ENCODE results near the gene ALDH1L1. TPM values are rescaled to one million over a fixed set of nuclear protein-coding genes. Genes with fewer than 3 reads are reported as not detected.
"Not testable (repeated sequence)": the region's sequence is repeated elsewhere in the genome, so short reads cannot be mapped to it uniquely, and the experiment has no call there.

ALDH1L1 gene
- total and polyA plus RNA-seq, 2 of the 4 experiments (the other 2 are of a cell fraction), result not detected

GRCh38 chr3:126067959-126068358 lies 112.4 kb downstream of the ALDH1L1 start:
- H4K20me1 ChIP-seq (ENCODE audit: insufficient read depth, low read length), result no peaks in the 10 kb centered on the region
- no peak overlapping the region for H2AK9ac ChIP-seq (replicated peaks; ENCODE audit: low read depth, low read length, poor library complexity)
- no peak overlapping the region for H2BK120ac ChIP-seq (ENCODE audit: low read depth, low read length)
- H3K27ac ChIP-seq (ENCODE audit: insufficient read depth, low read length), result no peak overlapping the region
- in situ Hi-C loops (cut with MboI; ENCODE audit: low sequenced_read_pairs) (no loop called here), intact Hi-C loops (cut with micrococcal nuclease) (no loop called here), dilution Hi-C loops (cut with HindIII; ENCODE audit: low sequenced_read_pairs, unreplicated experiment) (no loop called here)
- WGBS, 2 experiments (ENCODE audit: extremely low coverage in 2 of 2, insufficient read length in 1 of 2), result no CpG with 5 or more reads among the region's 8 CpGs
- TF ChIP-seq CTCF (conservative IDR thresholded peaks at IDR 0.05; ENCODE audit: low read depth, low read length), result no peak
- TF ChIP-seq, protein P1, sequence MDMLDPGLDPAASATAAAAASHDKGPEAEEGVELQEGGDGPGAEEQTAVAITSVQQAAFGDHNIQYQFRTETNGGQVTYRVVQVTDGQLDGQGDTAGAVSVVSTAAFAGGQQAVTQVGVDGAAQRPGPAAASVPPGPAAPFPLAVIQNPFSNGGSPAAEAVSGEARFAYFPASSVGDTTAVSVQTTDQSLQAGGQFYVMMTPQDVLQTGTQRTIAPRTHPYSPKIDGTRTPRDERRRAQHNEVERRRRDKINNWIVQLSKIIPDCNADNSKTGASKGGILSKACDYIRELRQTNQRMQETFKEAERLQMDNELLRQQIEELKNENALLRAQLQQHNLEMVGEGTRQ (IDR thresholded peaks at IDR 0.05; ENCODE audit: low read depth, low read length), result no peak
- H3K36me3 ChIP-seq (ENCODE audit: control insufficient read depth, insufficient read depth, low read length), result 0 out of 2 replicates have a peak, but pooled peaks cover 2% of the 10 kb centered on the region
- H3K79me1 ChIP-seq (ENCODE audit: low read depth in 1 of 2, low read length in 2 of 2), result no peaks in the 10 kb centered on the region
- no TSS peak for BruUV-seq (replicated peaks)
- H3K23ac ChIP-seq (ENCODE audit: low read depth, low read length), result no peak overlapping the region
- DNase-seq, result no peak
- H3K4me3 ChIP-seq (ENCODE audit: insufficient read depth, low read depth, low read length), result no peak overlapping the region
- no peak overlapping the region for H3K56ac ChIP-seq (ENCODE audit: extremely low read depth, insufficient read depth, low read length)
- CTCF ChIA-PET, result no interaction called here
- no peak overlapping the region for H3K18ac ChIP-seq (ENCODE audit: low read depth, low read length)
- no peak overlapping the region for H3K14ac ChIP-seq (replicated peaks; ENCODE audit: low read depth, low read length)
- no peak overlapping the region for H2BK5ac ChIP-seq (ENCODE audit: low read depth, low read length, poor library complexity, severe bottlenecking)
- no peak overlapping the region for H3K4me2 ChIP-seq (ENCODE audit: low read depth, low read length)
- no peak overlapping the region for H2BK20ac ChIP-seq (ENCODE audit: low read depth, low read length)
- H4K8ac ChIP-seq (ENCODE audit: low read depth in 2 of 2, low read length in 2 of 2), result no peak overlapping the region
- H2BK15ac ChIP-seq (ENCODE audit: low read depth, low read length), result no peak overlapping the region
- no peak overlapping the region for H4K5ac ChIP-seq (ENCODE audit: low read depth, low read length)
- no peaks in the 10 kb centered on the region for H3K9me1 ChIP-seq (ENCODE audit: insufficient read depth, low read length)
- no peak overlapping the region for H3K9ac ChIP-seq (ENCODE audit: low read depth, low read length)
- H3K9me3 ChIP-seq (ENCODE audit: control insufficient read depth, insufficient read depth, low read length), result no peaks in the 10 kb centered on the region
- no peak overlapping the region for H2AFZ ChIP-seq (replicated peaks; ENCODE audit: low read length, poor library complexity)
- H4K91ac ChIP-seq (ENCODE audit: insufficient read depth, low read depth, low read length), result no peak overlapping the region
- no peaks in the 10 kb centered on the region for H3K4me1 ChIP-seq (ENCODE audit: control insufficient read depth, insufficient read depth, low read length)
- no peak overlapping the region for H2AK5ac ChIP-seq (ENCODE audit: low read depth, low read length)
- ATAC-seq (ENCODE audit: low read depth), result no peak
- no peaks in the 10 kb centered on the region for H3K27me3 ChIP-seq (ENCODE audit: control insufficient read depth, insufficient read depth, low read length)
- H3K4ac ChIP-seq (ENCODE audit: low read depth, low read length), result no peak overlapping the region
- POLR2A ChIA-PET (ENCODE audit: unreplicated experiment), result no interaction called here

- H3K27ac ChIP-seq (ENCODE audit: insufficient read depth, low read length); H4K5ac ChIP-seq (ENCODE audit: low read depth, low read length); CTCF ChIA-PET; H4K91ac ChIP-seq (ENCODE audit: insufficient read depth, low read depth, low read length); H3K4me3 ChIP-seq (ENCODE audit: insufficient read depth, low read depth, low read length); H2BK120ac ChIP-seq (ENCODE audit: low read depth, low read length); H3K23ac ChIP-seq (ENCODE audit: low read depth, low read length); H3K14ac ChIP-seq (replicated peaks; ENCODE audit: low read depth, low read length); dilution Hi-C loops (cut with HindIII; ENCODE audit: low sequenced_read_pairs, unreplicated experiment); H3K4me1 ChIP-seq (ENCODE audit: control insufficient read depth, insufficient read depth, low read length); H3K36me3 ChIP-seq (ENCODE audit: control insufficient read depth, insufficient read depth, low read length); H2BK15ac ChIP-seq (ENCODE audit: low read depth, low read length); H3K9ac ChIP-seq (ENCODE audit: low read depth, low read length); H2AFZ ChIP-seq (replicated peaks; ENCODE audit: low read length, poor library complexity); H4K20me1 ChIP-seq (ENCODE audit: insufficient read depth, low read length); H2BK5ac ChIP-seq (ENCODE audit: low read depth, low read length, poor library complexity, severe bottlenecking); H3K18ac ChIP-seq (ENCODE audit: low read depth, low read length); DNase-seq; intact Hi-C loops (cut with micrococcal nuclease); H3K4me2 ChIP-seq (ENCODE audit: low read depth, low read length); H3K4ac ChIP-seq (ENCODE audit: low read depth, low read length); H2AK5ac ChIP-seq (ENCODE audit: low read depth, low read length); in situ Hi-C loops (cut with MboI; ENCODE audit: low sequenced_read_pairs); H3K9me1 ChIP-seq (ENCODE audit: insufficient read depth, low read length); BruUV-seq (replicated peaks); H2AK9ac ChIP-seq (replicated peaks; ENCODE audit: low read depth, low read length, poor library complexity); H3K27me3 ChIP-seq (ENCODE audit: control insufficient read depth, insufficient read depth, low read length); POLR2A ChIA-PET (ENCODE audit: unreplicated experiment); H4K8ac ChIP-seq (ENCODE audit: low read depth in 2 of 2, low read length in 2 of 2); H3K56ac ChIP-seq (ENCODE audit: extremely low read depth, insufficient read depth, low read length); ATAC-seq (ENCODE audit: low read depth); H3K9me3 ChIP-seq (ENCODE audit: control insufficient read depth, insufficient read depth, low read length); H2BK20ac ChIP-seq (ENCODE audit: low read depth, low read length); H3K79me1 ChIP-seq (ENCODE audit: low read depth in 1 of 2, low read length in 2 of 2): not testable (repeated sequence)
- WGBS, 2 experiments (ENCODE audit: extremely low coverage in 2 of 2, insufficient read length in 1 of 2), result 90% methylated on average over 2 of the region's 6 CpGs; no CpG with 5 or more reads in 1 of the 2 experiments
Measured at GRCh38 chr3:126066676-126067075, 113.7 kb downstream of the ALDH1L1 start.
